ENCODE measurements around the gene ATCAY.
"Not testable (repeated sequence)": the region's sequence is repeated elsewhere in the genome, so short reads cannot be mapped to it uniquely, and the experiment has no call there.

The ATCAY gene

GRCh38 chr19:3866910-3867638, 13.4 kb upstream of the ATCAY start:
- no peak overlapping the region for H3K4me3 ChIP-seq (replicated peaks in 1 of 2; ENCODE audit: low read depth in 2 of 2, low read length in 2 of 2)
- no peak for DNase-seq (ENCODE audit: low read depth in 2 of 2)
- TF ChIP-seq CTCF (IDR thresholded peaks at IDR 0.05; ENCODE audit: low read depth, low read length), result no peak

GRCh38 chr19:3867971-3868769, 12.3 kb upstream of the ATCAY start:
- TF ChIP-seq CTCF (IDR thresholded peaks at IDR 0.05; ENCODE audit: low read depth, low read length), result no peak
- no peak overlapping the region for H3K4me3 ChIP-seq (replicated peaks in 1 of 2; ENCODE audit: low read depth in 2 of 2, low read length in 2 of 2)

GRCh38 chr19:3868770-3869456, 11.6 kb upstream of the ATCAY start, which contains the start of gene ZFR2:
Gene ZFR2 (minus strand): TSS chr19:3869038. CDS start chr19:3869017, 21 bp downstream.
- DNase-seq (ENCODE audit: low read depth in 2 of 2), result no peak
- TF ChIP-seq CTCF (IDR thresholded peaks at IDR 0.05; ENCODE audit: low read depth, low read length), result no peak
- H3K4me3 ChIP-seq (replicated peaks in 1 of 2; ENCODE audit: low read depth in 2 of 2, low read length in 2 of 2), result no peak within 1 kb of the TSS

More at GRCh38 chr19:3867971-3868769, 12.3 kb upstream of the ATCAY start:
- no peak for DNase-seq (ENCODE audit: low read depth in 2 of 2)

- H3K4me3 ChIP-seq (replicated peaks in 1 of 2; ENCODE audit: low read depth in 2 of 2, low read length in 2 of 2), result no peak overlapping the region
- TF ChIP-seq CTCF (IDR thresholded peaks at IDR 0.05; ENCODE audit: low read depth, low read length), result no peak
- no peak for DNase-seq (ENCODE audit: low read depth in 2 of 2)
These were observed 7.3 kb upstream of the ATCAY start for GRCh38 chr19:3873151-3873550.

GRCh38 chr19:3874695-3875094, 5.8 kb upstream of the ATCAY start:
- not testable (repeated sequence) for DNase-seq (ENCODE audit: low read depth in 2 of 2)

GRCh38 chr19:3879656-3880055, 829 bp upstream of the ATCAY start:
- TF ChIP-seq CTCF (IDR thresholded peaks at IDR 0.05; ENCODE audit: low read depth, low read length), result no peak
- H3K4me3 ChIP-seq (replicated peaks in 1 of 2; ENCODE audit: low read depth in 2 of 2, low read length in 2 of 2), result no peak overlapping the region
- DNase-seq (ENCODE audit: low read depth in 2 of 2), result no peak

More at GRCh38 chr19:3874695-3875094, 5.8 kb upstream of the ATCAY start:
- not testable (repeated sequence) for H3K4me3 ChIP-seq (replicated peaks in 1 of 2; ENCODE audit: low read depth in 2 of 2, low read length in 2 of 2)

Measured in cardiac fibroblast (primary cell).